SKM-1 (cell line): Measurements from ENCODE around the gene JPT1.
"Not testable (repeated sequence)": the region's sequence is repeated elsewhere in the genome, so short reads cannot be mapped to it uniquely, and the experiment has no call there.

Source experiments
- DNase-seq: peaks from one replicate; lab custom pipeline; 2025; ENCODE audit not compliant: unreplicated experiment; lab: John Stamatoyannopoulos, UW

Gene JPT1

DNA sequence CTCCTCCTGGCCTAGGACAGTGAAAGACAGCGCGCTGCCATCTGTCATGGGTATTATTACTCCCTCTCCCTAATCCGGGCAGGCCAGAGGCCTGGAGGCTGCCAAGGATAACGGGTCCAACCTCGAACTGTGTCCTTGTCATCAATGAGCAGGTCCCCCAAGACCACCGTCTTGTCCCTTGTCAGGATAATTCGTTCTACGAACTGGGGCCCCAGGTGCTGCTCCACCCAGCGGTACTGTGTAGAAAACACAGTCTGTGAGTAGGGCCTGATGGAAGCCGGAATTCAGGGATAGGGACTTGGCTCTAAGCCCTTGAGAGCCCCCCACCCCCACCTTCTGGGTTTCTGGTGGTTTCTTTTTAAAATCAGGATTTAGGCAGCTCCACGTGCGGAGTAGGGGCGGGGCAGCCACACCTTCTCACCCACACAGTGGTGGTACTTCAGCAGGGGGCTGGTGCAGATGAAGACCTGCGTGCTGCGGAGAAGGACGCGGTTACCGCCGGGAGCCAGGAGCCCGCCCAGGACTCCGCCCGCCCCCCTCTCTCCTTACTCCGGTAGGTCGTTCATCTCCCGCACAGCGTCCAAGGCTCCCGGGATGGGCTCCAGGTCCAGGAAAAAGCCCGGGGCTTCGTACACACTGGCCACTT lies 23.6 kb downstream of the JPT1 start:
- DNase-seq: peak; percentile 42

DNA sequence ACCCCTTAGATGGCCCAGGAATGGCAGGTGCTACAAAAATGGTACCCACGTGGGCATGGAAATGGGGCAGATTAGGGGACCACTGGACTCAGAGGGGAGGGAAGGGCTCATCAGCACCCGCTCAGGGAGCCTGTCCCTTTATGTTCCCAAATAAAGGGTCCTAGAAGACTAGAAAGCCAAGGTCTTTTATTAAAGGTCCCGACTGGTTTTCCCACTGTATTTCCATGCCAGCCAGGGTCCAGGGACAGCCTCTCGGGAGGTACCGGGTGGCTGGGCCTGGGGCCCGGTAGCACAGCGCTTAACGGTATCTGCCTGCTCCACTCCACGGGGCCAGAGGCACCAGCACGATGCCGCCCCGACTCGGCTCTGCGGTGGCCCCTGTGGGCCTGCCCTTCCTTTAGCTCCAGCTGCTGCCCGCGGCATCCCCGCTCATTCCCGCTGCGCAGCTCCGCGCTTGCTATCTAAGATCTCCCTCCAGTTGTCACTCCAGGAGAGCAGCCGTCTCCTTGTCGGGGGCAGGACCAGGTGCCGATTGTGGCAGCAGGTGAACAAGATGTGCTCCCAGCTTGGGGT lies 24.2 kb downstream of the JPT1 start:
- no peak for DNase-seq

DNA sequence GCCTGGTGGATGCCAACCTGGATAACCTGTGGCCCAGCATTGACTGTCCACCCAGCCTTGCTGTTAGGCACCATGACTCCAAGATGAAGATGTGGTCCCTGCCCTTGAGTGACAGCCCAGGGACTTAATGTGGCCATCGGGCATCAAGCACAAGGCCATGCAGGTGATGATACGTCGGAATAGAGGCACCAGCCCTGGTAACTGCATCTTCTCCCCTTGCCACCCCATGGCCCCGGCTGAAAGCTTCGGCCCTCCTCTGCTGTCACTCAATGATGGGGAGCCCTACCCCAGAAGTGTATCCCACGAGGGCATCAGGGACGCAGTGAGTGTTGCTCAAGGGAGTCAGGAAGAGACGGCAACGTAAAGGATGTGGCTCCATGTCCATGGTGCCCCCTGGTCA lies 24.7 kb downstream of the JPT1 start:
- no peak for DNase-seq

DNA sequence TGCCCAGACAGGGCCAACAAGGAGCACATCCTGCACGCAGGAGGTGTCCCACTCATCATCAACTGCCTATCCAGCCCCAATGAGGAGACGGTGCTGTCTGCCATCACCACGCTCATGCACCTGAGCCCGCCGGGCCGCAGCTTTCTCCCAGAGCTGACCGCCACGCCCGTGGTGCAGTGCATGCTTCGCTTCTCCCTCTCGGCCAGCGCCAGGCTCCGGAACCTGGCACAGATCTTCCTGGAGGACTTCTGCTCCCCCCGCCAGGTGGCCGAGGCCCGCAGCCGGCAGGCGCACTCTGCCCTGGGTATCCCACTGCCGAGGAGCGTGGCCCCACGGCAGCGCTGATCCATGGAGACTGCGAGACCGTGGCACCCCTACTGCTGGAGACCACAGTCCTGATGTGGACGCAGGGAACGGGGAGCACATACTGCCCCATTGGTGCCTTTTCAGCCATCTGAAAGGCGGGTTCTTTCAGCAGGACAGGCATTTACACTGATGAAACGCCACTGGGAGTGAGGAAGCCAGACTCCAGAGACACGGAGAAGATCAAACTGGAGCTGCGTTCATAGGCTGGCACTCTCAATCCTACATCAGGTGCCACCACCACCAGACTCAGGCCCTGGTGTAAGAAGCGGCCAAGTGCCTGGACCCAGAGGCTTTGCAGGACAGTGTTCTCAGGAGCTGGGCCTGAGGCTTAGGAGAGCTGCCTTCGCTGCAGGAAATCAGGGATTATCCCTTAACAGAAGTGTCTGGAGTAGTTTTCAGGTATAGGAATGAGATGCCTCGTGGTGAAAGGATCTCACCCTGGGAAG lies 25.4 kb downstream of the JPT1 start:
- DNase-seq: no peak

DNA sequence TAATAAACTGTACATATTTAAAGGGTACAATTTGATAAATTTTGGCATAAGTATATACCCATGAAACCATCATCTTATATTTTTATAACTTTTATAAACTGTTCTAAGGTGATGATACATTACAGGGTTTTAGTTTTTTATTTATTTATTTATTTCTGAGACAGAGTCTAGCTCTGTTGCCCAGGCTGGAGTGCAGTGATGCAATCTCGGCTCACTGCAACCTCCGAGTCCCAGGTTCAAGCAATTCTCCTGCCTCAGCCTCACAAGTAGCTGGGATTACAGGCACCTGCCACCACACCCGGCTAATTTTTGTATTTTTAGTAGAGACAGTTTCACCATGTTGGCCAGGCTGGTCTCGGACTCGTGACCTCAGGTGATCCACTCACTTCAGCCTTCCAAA lies 26.4 kb downstream of the JPT1 start:
- DNase-seq: not testable (repeated sequence)

DNA sequence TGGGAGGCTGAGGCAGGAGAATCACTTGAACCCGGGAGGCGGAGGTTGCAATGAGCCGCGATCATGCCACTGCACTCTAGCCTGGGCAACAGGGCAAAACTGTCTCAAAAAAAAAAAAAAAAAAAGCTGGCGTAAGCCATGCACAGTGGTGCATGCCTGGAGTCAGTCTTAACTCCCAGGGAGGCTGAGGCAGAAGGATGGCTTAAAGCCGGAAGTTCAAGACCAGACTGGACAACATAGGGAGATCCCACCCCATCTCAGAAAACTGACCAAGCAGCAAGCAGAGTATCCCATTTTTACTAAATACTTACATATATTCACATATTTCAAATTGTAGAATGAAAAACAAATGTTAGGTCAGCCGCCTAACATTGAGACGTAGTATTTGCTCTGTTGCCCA lies 27.4 kb downstream of the JPT1 start:
- DNase-seq: no peak

DNA sequence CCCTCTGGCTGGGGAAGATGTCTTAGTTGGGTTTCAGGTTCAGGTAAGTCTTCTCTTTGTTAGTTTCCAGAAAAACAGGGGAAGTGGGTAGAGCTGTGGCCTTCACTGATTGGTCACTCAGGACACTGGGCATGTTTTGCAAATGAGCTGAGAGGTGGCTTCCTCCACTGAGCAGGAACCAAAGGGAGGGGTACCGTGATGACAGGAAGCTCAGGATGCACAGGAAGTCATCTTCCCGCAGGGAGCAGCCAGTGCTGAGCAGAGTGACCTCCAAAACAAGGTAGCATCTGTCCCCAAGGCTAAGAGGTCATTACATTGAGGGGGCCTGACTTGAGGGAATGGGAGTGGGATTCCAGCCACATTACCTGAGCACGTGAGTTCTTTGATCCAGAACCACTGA lies 28.3 kb downstream of the JPT1 start:
- no peak for DNase-seq

DNA sequence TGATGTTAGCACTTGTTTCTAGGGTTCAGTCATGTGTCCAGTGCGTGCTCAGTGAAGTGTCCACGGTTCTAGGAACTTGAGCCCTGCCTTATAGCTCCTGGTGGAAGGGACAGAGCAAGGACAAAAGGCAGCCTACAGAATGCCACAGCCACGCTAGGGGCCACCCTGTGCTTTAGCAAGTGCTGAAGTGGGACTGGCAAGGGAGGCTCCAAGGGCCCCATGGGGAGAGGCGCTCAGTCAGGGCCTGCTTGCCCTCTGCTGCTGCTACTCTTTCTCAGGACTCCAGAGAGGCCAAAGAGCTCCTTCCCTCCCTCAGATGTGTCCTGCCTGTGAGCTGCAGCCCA lies 29.5 kb downstream of the JPT1 start:
- no peak for DNase-seq

DNA sequence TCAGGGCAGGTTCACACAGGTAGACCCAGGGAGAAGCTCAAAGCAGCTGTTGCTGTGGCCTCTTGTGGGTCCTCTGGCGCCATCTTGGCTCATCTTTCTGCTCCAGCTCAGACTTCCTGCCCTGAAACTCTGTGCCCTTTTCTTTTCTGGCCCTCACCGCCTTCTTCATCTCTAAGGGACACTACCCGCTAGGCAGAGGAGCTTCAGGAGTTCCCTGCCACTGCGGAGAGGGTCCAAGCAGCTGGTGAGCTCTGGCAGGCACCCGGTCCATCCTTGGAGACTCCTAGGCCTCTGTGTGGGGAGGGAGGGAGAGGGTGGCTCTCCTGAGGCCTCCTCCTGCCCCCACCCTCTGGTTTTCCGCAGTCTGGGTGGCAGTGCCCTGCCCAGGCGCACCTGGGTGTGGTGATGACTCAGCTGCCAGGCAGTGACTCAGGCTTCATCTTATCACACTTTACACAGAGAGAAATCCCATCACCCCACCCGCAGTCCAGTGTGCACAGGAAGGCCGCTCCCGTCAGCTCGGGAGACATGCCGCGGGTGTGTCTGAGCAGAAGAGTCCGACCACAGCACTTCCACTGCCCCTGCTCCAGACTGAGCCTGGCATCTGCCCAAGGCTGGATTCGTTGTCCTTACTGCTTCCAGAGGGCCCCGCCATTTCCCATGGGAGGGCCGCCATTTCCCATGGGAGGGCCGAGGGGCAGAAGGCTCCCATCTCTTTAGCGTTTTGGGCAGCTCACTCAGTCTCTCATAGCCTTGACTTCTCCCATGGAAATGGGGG lies 30.1 kb downstream of the JPT1 start:
- no peak for DNase-seq

DNA sequence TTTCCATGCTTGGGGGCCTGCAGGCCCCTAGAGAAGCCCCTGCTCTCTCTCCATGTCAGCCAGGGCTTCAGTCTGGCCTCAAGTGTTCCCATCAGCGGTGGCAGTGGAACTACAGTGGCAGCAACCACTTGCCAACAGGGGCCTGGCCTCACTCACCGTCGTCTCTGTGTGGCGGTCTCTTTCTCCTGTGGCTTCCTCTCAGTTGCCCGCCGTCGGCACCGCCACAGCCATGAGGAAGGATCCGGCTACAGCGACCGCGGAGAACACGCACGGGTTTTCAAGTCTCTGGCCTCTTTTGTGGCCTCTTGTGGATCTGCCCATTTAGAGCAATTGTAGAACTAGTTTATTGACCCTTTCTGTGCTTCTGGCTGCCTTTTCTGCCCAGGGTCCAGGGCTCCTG lies 36.0 kb downstream of the JPT1 start:
- no peak for DNase-seq

DNA sequence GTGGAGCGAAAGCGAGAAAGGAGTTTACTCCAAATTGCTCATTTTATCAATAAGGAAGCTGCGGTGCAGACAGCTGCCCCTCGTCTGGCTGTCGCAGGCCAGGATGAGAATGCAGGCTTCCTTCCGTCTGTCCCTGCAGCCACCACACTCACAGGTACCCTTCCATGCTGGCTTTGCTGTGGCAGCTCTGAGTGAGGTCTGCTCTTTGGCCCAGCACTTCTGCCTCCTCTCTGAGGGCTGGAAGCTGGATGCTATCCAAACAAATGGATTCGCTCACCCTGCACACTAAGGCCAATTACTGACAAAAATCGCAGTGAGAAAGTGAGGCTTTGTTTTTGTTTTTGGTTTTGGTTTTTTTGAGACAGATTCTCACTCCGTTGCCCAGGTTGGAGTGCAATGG lies 37.6 kb downstream of the JPT1 start:
- no peak for DNase-seq

DNA sequence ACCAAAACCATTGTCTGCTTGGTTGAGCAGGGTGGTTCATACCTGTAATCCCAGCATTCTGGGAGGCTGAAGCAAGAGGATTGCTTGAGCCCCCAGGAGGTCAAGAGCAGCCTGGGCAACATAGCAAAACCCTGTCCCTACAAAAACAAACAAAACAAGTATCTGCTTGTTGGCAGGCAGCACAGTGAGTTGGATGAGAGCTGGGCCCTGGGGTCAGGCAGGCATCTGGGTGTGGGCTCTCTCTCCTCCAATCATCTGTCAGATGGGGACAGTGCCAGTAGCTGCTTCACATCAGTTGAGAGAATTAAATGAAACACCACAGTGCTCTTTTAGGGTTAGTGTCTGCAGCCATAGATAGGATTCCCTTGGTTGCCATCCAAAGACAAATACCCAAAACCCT lies 38.8 kb downstream of the JPT1 start:
- no peak for DNase-seq

DNA sequence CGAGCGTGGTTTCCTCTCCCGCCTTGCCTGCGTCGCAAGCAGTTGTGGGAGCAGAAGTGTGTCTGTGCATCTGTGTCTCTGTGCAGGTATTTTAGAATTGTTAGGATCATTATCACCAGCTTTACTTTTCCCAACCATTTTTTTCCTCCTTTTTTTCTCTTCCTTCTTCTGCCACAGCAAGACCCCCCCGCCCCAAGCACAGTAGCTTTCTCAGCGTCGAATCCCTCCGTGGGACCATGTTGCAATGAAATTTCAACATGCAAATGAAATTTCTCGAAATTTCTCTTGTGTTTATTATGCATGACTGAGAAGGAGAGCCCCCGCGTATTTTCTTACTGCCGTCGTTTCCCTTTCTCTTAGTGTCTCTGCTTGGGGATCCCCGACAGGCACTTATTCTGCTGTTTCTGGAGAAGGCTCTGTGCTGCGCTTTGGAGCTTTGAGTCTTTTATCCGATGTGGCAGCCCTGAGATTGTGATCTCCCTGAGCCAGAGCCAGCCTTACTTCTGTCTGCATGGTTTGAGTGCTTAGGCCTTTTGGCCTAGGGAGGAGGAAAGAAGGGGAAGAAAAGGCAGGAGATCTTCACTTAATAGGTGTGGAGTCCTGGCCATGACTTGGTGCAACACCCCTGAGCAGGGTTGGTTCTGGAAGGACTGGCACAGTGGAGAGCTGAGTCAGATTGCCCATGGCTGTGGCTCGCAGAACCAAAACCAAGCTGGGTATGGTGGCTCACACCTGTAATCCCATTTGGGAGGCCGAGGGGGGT lies 39.6 kb downstream of the JPT1 start:
- no peak for DNase-seq

DNA sequence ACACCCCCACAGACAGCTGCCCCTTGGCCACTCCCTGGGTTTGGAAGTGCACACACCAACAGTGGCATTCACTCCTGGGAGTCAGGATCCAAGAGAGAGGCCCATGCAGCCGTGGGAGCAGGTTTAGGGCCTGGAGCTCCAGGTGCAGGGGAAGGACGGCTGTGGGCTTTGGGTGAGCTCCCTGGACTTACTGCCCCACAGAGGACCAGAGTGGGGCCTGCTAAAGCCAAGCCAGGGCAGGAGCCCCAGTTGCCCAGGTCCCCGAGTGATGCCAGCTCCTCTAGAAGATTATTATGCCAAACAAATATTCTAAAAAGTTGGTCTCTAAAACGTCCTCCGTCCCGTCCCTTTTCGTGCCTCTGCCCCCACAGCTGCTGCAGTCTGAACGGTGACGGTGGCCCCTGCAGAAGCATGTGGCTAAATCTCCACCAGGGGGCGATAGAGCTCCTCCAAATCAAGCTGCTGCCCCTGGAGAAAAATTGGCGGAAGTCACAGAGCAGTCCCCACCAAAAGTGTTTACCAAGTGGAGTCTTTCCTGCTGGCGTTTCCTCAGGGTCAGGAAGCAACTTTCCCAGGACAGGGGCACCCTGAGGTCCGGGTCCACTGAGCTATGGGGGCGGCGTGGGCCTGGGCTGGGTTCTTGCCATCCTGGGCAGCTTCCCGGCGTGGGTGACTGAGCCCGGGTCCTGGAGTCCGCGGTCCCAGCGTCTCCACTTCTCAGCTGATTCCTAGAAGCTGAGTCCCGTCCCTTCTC lies 40.3 kb downstream of the JPT1 start:
- peak; percentile 90 for DNase-seq

DNA sequence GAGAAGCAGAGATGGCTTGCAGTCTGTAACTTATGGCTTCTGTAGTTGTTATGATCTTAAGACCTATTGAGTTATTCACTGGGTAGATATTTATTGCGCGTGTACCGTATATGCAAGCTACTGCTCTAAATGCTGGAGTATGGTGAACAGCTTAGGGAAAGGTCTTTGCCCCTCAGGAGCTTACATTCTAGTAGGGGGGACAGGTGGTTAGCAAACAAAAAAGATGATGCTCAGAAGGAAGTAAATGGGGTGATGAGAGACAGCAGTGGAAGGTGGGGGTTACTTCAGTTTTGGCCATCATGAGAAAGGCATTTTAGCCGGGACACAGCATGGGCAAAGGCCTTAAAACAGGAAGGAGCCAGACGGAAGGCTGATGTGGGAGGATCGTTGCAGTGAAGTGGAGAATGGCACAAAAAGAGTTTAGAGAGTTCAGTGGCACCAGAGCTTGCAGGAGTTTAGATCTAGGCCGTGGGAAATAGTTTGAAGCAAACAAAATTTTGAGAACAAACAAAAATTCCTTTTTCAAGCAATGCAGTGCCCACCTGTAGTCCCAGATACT lies 42.5 kb downstream of the JPT1 start:
- no peak for DNase-seq

DNA sequence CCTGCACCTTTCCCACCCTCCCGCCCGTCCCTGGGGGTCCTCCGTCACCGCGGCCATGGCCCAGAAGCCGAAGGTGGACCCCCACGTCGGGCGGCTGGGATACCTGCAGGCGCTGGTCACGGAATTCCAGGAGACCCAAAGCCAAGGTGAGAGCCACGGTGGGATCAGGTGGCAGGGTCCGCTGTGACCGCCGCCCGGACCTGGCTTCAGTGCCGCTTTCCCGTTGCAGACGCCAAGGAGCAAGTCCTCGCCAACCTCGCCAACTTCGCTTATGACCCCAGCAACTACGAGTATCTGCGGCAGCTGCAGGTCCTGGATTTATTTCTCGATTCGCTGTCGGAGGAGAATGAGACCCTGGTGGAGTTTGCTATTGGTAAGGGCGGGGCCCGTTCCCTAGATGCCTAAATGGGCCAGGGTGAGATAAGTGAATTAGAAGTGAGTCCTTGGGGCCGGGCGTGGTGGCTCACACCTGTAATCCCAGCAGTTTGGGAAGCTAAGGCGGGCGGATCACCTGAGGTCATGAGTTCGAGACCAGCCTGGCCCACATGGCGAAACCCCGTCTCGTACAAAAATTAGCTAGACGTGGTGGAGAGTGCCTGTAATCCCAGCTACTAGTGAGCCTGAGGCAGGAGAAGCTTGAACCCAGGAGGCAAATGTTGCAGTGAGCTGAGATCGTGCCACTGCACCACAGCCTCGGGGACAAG lies 43.9 kb downstream of the JPT1 start:
- DNase-seq: no peak

DNA sequence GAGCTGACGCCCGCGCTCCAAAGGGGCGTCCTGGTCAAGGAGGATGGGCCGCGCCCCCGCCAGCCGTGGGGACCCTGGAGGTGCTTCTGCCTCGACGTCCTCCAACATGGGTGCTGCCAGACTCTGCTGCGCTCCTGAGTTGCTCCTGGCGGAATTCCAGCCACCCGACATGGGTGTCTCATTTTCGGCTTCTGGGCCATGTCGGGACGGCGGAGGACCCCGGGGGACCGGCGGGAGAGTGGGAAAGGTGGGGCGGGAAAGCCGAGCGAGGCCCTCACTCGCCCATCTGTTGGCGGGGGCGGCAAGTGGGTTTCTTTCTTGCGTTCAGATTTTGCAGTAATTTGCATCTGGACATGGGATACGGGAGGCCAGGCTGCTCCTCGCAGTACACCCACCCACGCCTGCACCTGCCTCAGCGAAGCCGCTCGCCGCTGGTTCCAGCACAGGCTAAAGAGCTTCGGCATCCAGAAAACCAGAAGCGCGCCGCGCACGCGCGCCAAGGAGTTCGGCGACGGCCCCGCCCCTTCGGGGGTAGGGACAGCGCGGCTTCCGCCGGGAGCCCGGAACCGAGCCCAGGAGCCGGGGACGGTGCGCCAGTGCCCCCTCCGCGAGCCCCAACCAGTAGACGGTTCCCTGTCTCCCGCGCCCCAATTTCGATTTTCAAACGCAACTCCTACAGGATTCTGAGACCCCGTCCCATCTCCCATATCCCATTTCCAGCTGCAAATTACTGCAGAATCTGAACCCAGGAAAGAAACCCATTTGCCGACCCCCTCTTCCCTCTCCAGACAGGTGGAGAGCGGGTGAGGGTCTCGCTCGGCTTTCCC lies 44.7 kb downstream of the JPT1 start, which contains the start of gene ARMC7:
TSS of gene ARMC7 (plus strand) at position 563 of the 827 bp plus-strand sequence. CDS start 320 bp downstream, outside the sequence.
- DNase-seq: peak; percentile 86

DNA sequence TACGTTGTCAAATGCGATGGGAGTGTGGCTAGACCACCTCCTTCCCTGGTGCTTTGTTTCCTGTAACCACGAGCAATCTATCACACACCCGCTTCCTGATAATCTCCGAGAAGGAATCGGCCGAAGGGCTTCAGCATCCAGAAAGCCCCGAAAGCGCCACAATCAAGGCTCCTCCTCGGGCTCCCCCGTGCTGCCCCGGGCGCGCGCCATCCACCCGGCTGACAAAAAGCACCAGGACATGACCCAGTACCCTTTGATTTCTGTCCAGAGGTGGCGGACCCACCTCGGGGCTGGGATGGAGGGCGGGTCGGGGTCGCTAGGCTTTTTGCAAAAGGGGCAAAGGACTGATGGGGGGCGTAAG lies 45.3 kb downstream of the JPT1 start:
- no peak for DNase-seq
